GM21423 (cell line): ENCODE measurements around the gene FREY1.

Source experiments
- ATAC-seq: cut with Tn5 transposase; IDR thresholded peaks from one replicate; pipeline ENCODE4 v1.9.1; 2021; ENCODE audit warnings: mild to moderate bottlenecking, moderate library complexity; ENCODE audit not compliant: unreplicated experiment

Gene FREY1

GRCh38 chr11:45906965-45907611, at the start of gene FREY1:
TSS of gene FREY1 (minus strand) at chr11:45907271. CDS start at chr11:45907245, 26 bp downstream.
- ATAC-seq, result no peak

- ATAC-seq, result no peak
Observed at GRCh38 chr11:45949992-45950407, 42.9 kb upstream of the FREY1 start.

GRCh38 chr11:45948356-45948755, 41.3 kb upstream of the FREY1 start:
- no peak for ATAC-seq

- ATAC-seq, result no peak
Observed at GRCh38 chr11:45947885-45948284, 40.8 kb upstream of the FREY1 start.

- ATAC-seq, result no peak
Observed at GRCh38 chr11:45945397-45945999, 38.4 kb upstream of the FREY1 start.

GRCh38 chr11:45942381-45942780, 35.3 kb upstream of the FREY1 start:
- ATAC-seq, result no peak

- ATAC-seq, result no peak
Observed at GRCh38 chr11:45941285-45941684, 34.2 kb upstream of the FREY1 start.

GRCh38 chr11:45939836-45940235, 32.8 kb upstream of the FREY1 start:
- ATAC-seq, result no peak

- ATAC-seq, result no peak
Observed at GRCh38 chr11:45937916-45938315, 30.8 kb upstream of the FREY1 start.

GRCh38 chr11:45936511-45937054, 29.5 kb upstream of the FREY1 start:
- no peak for ATAC-seq

GRCh38 chr11:45935349-45936064, 28.4 kb upstream of the FREY1 start:
- no peak for ATAC-seq

- ATAC-seq, result no peak
Observed at GRCh38 chr11:45934580-45935318, 27.7 kb upstream of the FREY1 start.

GRCh38 chr11:45933846-45934579, 26.9 kb upstream of the FREY1 start:
- ATAC-seq, result no peak

GRCh38 chr11:45933131-45933831, 26.2 kb upstream of the FREY1 start:
- ATAC-seq, result peak; percentile 29

GRCh38 chr11:45932217-45932616, 25.1 kb upstream of the FREY1 start:
- ATAC-seq, result no peak

- no peak for ATAC-seq
Observed at GRCh38 chr11:45931739-45932138, 24.7 kb upstream of the FREY1 start.

GRCh38 chr11:45930951-45931570, 24.0 kb upstream of the FREY1 start:
- ATAC-seq, result no peak

GRCh38 chr11:45930031-45930794, 23.1 kb upstream of the FREY1 start:
- peak; percentile 90 for ATAC-seq
